Measurements from ENCODE around the gene IGSF8.
"Not testable (repeated sequence)": the region's sequence is repeated elsewhere in the genome, so short reads cannot be mapped to it uniquely, and the experiment has no call there.

IGSF8 gene

DNA sequence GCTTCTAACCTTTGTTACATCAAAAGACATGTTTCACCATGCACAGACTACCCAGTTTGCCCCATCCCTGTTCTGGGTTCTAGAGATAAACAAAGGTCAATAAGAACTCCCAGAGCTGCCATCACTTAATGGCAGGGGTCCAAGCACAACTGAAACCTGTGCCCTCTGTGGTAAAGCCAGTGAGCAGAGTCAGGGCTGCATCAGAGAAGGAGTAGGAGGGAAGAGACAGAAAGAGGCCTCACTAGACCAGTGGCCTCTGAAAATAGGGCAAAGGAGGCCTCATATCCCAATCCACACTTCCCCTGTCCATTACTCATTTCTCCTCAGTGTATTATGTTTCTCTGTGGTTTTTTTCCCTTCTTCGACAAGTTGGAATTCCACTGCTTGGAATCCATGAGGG is 27.3 kb upstream of the IGSF8 start:
- DNase-seq, result no peak

- DNase-seq, result peak; percentile 64
These were observed 26.5 kb upstream of the IGSF8 start for GRCh38 chr1:160124705-160125478.

- DNase-seq, result no peak
These were observed 25.3 kb upstream of the IGSF8 start for GRCh38 chr1:160123726-160124125.

DNA sequence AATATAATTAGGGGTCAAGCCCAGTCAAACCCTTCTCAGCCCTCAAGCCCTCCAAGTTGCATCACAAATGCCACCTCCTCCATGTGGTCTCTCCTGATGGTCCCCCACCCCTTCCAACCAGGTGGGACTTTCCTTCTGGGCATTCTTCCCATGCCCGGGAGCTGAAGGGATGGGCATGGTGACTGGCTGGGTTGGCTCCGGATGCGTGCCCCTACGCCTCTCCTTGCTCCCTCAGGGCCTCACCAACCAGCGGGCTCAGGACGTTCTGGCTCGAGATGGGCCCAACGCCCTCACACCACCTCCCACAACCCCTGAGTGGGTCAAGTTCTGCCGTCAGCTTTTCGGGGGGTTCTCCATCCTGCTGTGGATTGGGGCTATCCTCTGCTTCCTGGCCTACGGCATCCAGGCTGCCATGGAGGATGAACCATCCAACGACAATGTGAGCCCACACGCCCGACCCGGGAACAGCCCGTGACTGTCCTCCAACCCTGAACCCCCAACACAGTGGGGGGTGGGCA is 24.6 kb upstream of the IGSF8 start:
- DNase-seq, result no peak

DNA sequence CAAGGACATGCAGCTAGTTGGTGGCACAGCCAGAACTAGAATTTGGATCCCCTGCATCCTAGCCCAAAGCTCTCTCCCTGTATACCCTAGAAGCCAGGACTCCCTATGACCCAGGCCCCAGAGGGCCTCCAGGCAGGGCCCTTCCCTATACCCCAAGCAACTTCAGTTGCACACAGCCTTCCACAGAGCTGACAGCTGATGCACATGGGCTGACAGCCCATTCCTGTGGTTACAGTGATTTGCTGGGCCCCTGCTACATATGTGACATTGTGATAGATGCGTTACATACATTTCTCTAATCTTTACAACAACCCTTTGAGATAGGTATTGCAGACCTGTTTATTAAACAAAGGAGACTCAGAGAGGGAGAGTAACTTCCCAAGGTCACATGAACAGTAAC is 23.0 kb upstream of the IGSF8 start:
- DNase-seq, result no peak

GRCh38 chr1:160120797-160121196 is 22.4 kb upstream of the IGSF8 start:
- DNase-seq, result no peak

GRCh38 chr1:160118928-160119327 is 20.5 kb upstream of the IGSF8 start:
- DNase-seq, result no peak

DNA sequence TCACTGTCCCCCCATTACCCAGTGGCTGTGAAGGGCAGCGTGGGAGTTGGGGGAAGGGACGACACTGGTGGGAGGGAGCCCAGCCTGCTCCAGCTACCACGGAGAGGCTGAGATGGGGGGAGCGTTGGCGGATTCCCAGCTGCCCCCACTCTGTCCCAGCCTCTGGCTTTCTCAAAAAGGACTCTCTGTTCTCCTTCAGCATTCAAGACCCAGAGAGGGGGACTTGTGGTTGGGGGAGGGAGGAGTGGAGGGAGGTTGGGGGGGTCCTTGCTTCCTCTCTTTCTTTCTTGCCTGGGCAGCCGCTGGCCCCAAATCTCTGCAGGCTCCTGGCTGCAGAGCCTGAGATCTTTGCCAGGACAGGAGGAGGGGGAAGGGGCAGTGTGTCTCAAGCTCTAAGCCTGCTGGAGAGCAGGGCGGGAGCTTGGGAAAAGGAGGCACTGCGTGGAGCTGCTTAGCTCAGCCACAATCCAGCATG is 19.3 kb upstream of the IGSF8 start:
- no peak for DNase-seq

GRCh38 chr1:160117300-160117699 is 18.9 kb upstream of the IGSF8 start:
- no peak for DNase-seq

- no peak for DNase-seq
These were observed 18.1 kb upstream of the IGSF8 start for GRCh38 chr1:160116283-160117147.

- DNase-seq, result no peak
These were observed 17.3 kb upstream of the IGSF8 start, which contains the start of gene ATP1A2 for GRCh38 chr1:160115545-160116282. TSS of gene ATP1A2 (plus strand) at chr1:160115759. CDS start at chr1:160115862, 103 bp downstream.

DNA sequence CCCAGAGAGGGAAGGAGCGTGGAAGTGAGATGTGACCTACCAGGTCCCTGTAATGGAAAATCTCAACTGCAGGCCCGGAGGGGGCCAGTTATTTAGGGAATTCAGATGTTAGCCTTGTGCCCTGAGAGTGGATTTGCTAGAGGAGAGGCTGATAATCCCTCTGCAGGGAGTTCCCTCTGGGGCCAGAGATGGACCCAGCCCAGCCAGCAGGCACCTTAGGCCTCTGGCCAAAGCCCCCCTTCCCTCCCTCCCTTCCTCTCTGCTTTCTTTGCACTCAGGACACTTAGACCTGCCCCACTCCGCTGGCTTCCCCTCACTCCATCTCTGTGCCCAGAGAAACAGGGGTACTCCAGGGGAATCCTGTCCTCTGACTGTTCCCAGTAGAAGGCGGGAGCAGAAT is 15.7 kb upstream of the IGSF8 start:
- DNase-seq, result no peak

DNA sequence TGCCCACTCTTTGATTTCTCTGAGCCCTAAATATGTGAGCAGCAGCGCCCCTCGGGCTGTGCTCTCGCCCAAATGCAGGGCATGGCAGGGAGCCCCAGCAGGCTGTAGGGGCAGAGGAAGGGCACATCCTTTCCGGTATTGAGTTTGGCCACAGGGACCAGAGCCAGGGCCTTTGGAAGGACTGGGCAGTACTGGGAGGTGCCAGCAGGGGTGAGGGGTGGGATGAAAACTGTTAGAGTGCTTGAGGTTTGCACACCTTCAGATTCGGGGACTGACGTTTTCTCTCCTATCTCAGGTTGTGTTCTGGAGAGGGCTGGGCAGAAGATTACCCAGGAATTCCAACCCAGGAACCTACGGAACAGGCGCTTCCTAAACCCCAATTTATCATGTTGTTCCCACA is 15.0 kb upstream of the IGSF8 start:
- DNase-seq, result no peak

- DNase-seq, result no peak
These were observed 13.9 kb upstream of the IGSF8 start for GRCh38 chr1:160112357-160112756.

DNA sequence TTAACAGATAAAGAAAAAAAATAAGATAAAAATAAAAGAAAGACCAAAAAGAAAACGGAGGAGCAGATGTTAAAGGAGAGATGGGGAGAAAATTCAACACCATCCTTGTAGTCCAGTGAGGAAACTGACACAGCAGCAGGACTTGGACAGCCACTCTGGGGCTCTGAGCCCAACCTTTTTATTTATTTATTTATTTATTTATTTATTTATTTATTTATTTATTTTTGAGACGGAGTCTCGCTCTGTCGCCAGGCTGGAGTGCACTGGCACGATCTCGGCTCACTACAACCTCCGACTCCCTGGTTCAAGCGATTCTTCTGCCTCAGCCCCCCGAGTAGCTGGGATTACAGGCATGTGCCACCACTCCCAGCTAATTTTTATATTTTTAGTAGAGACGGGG is 13.0 kb upstream of the IGSF8 start:
- DNase-seq, result not testable (repeated sequence)

GRCh38 chr1:160109686-160110085 is 11.3 kb upstream of the IGSF8 start:
- DNase-seq, result no peak

DNA sequence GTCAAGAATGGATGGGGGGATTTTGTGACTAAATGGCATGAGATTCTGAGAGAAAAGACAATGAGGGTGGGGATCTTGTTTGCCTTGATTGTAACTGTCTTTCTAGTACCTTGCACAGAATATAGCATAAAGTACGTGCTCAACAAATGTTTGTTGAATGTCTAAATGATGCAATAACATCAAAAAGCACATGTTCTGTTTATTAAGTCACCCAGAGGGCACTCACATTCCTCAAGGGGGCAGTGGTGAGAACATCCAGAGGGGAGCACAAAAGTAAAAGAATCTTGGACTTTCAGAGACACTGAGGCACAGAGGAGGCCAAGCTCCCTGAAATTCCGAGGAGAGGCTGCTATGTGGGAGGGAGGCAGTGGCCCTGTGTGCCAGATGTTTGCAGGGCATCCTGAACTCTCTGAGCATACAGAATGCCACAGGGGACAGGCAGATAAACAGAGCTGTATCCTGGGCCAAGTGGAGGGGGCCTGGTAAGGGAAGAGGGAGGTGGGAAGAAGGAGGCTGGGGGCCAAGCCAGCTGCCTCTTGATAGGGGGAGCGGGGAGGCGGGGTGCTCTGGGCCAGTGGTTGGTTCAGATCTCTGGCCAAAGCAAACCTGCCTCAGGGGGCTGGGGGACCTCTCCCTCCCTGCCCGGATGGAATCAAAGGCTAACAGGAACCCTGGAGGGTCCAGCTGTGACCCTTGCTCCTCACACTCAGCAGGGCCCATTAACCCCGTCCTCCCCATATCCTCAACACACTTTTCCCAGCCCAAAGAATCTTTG is 10.7 kb upstream of the IGSF8 start:
- DNase-seq, result peak; percentile 42

DNA sequence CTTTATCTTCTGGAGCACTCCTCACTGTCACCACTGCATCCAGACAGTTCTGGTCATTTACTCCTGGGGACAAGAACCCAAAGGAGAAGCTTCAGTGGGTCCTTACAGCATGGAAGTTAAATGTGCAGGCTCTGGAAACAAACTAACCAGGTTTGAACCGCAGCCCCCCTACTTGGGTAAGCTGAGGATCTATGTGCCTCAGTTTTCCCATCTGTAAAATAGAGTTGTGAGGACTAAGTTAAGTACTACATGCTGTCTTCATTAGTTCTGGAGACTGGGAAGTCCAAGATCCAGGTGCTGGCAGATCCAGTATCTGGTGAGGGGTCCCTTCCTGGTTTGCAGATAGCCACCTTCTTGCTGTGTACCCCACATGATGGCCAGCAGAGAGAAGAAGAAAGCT is 9.1 kb upstream of the IGSF8 start:
- no peak for DNase-seq

- no peak for DNase-seq
These were observed 6.7 kb upstream of the IGSF8 start for GRCh38 chr1:160105155-160105554.

GRCh38 chr1:160104486-160104885 is 6.1 kb upstream of the IGSF8 start:
- DNase-seq, result no peak

DNA sequence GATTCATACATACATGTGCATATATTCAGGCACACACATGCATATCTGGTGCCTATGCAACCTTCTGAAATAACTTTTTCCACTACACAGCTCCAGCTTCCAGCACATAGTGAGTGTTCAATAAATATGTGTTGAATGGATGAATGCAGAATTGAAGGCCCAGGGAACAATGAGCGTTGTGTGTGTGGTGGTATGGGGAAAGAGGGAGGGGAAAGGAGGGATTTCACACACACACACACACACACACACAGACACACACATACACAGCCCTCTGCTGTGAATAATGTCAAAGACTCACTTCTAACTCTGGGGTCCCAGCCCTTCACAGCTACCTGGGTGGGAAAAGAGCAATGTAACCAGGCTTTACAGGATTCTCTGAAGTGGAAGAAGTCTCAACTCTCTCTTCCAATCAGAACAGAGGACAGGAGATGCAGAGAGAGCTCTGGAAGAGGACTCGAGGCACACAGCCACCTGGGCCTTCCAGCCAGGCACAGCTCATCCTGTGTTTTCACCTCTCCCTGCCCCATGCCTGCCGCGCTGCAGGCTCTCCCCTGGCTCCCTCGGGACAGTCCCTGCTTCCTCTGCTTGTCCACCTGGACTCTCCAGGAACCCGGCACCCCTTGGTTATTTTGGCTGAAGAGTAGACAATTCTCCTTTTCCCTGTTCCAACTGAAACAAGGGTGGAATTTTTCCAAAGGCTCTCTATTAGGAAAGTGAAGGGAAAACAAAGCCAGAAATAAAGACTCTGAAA is 5.4 kb upstream of the IGSF8 start:
- DNase-seq, result no peak

All from fibroblast of skin of right quadriceps (primary cell).